Testis (tissue), 3 donors: Measurements from ENCODE around the gene HPN. TPM values are rescaled to one million over a fixed set of nuclear protein-coding genes. Genes with fewer than 3 reads are reported as not detected.

Source experiments
- DNase-seq: peaks from one replicate; pipeline ENCODE4 v3.0.0-alpha.2; 2019
- H3K27ac ChIP-seq, 2 donors: fragments of 200-600 bp; sonication (generic); one replicate each; pipeline ENCODE4 v1.5.1; 2019
- H3K27me3 ChIP-seq: fragments of 200-600 bp; sonication (generic); one replicate; pipeline ENCODE4 v1.5.1; 2019
- H3K36me3 ChIP-seq: fragments of 200-600 bp; sonication (generic); one replicate; pipeline ENCODE4 v1.5.1; 2017; ENCODE audit warnings: low read depth; ENCODE audit errors: missing control alignments
- H3K4me1 ChIP-seq: fragments of 200-600 bp; sonication (generic); one replicate; pipeline ENCODE4 v1.5.1; 2019
- H3K4me3 ChIP-seq, 2 donors: fragments of 200-600 bp; sonication (generic); one replicate each; pipeline ENCODE4 v1.5.1; 2017 to 2019
- H3K9me3 ChIP-seq: fragments of 200-600 bp; sonication (generic); one replicate; pipeline ENCODE4 v1.5.1; 2017
- CTCF ChIP-seq, 3 experiments: fragments of 450-650 bp in 2 of 3; fragments of 200-600 bp in 1 of 3; sonication (generic) in 1 of 3; IDR thresholded peaks; one replicate each; pipeline ENCODE4 v1.5.1; 2016 to 2019; ENCODE audit warnings: antibody characterized with exemption in 3 of 3, mild to moderate bottlenecking in 2 of 3, moderate library complexity in 1 of 3
- POLR2A ChIP-seq: fragments of 450-650 bp; IDR thresholded peaks from one replicate; pipeline ENCODE4 v1.6.1; 2017; ENCODE audit warnings: antibody characterized with exemption, mild to moderate bottlenecking, moderate library complexity
- WGBS, 2 donors: methylation state at CpG; one replicate each; pipeline ENCODE4 v1.1.5; 2018; 5-methylcytosine and 5-hydroxymethylcytosine counted together
- intact Hi-C: fragments of 100-400 bp; cut with DNase I; formaldehyde crosslinking; loops from one replicate; pipeline ENCODE4 v1.15.1; 2023; ENCODE audit warnings: low total_unique reads
- polyA plus RNA-seq: library from polyadenylated mRNA; stranded (reverse); fragments of 350-450 nt; fragmentation: Illumina TruSeq; extraction: RNeasy Lipid Tissue Mini Kit (QIAGEN cat#74804); gene quantifications from one replicate; pipeline ENCODE4 v1.2.3, GENCODE V29; 2014; ENCODE audit warnings: low read depth, low replicate concordance; ENCODE audit not compliant: insufficient read depth
- total RNA-seq, 2 donors: library from RNA; depleted of rRNA; stranded (reverse); fragments of >200 nt; gene quantifications; one replicate each; pipeline ENCODE4 v1.2.3, GENCODE V29; 2016

The HPN gene
- total and polyA plus RNA-seq, 3 donors from 2014 or later: 0.79 to 8.2 (median 1.7) TPM

- Histone ChIP-seq H3K36me3 (no peaks in the 10 kb centered on the region), H3K9me3 (no peaks in the 10 kb centered on the region), H3K4me1 (no peaks in the 10 kb centered on the region), H3K27ac (peak within 1 kb of the TSS in 1 of 2 donors; percentile 24), H3K4me3 (peak within 1 kb of the TSS; percentile 54 to 61), H3K27me3 (no peaks in the 10 kb centered on the region)
- WGBS, 2 donors: 1% methylated on average over 47 of the region's 118 CpGs; no CpG with 5 or more reads in 1 of the 2 donors
- TF ChIP-seq CTCF (IDR thresholded peaks at IDR 0.05) (no peak), POLR2A (no peak)
- peak; percentile 42 for DNase-seq
- intact Hi-C loops: no loop called here
These were observed 11.1 kb upstream of the HPN start, which contains the start of gene SCN1B for GRCh38 chr19:35030257-35031071. SCN1B (plus strand) TSS chr19:35030470; CDS start chr19:35030821, 351 bp downstream.

- 4 to 6% methylated on average over 27 to 31 of the region's 31 CpGs for WGBS, 2 donors
- DNase-seq: no peak
- intact Hi-C loops: no loop called here
- no peak for TF ChIP-seq CTCF (IDR thresholded peaks at IDR 0.05)
- Histone ChIP-seq H3K9me3 (no peaks in the 10 kb centered on the region), H3K4me3 (peak overlapping the region; percentile 54 to 61), H3K36me3 (no peaks in the 10 kb centered on the region), H3K27me3 (no peaks in the 10 kb centered on the region), H3K27ac (peak overlapping the region in 1 of 2 donors; percentile 24), H3K4me1 (no peaks in the 10 kb centered on the region)
These were observed 10.2 kb upstream of the HPN start for GRCh38 chr19:35031072-35031881.

GRCh38 chr19:35032356-35032865, 9.1 kb upstream of the HPN start:
- H3K4me1 ChIP-seq: no peaks in the 10 kb centered on the region
- H3K36me3 ChIP-seq: no peaks in the 10 kb centered on the region
- DNase-seq: no peak
- H3K27ac ChIP-seq: no peak overlapping the region
- 87% methylated on average over 15 to 17 of the region's 17 CpGs for WGBS, 2 donors
- no peak for TF ChIP-seq CTCF (IDR thresholded peaks at IDR 0.05)
- no peak for TF ChIP-seq POLR2A
- intact Hi-C loops: no loop called here
- no peaks in the 10 kb centered on the region for H3K9me3 ChIP-seq
- H3K4me3 ChIP-seq: no peak overlapping the region
- no peaks in the 10 kb centered on the region for H3K27me3 ChIP-seq

GRCh38 chr19:35033067-35034004, 8.2 kb upstream of the HPN start:
- Histone ChIP-seq H3K27me3 (no peaks in the 10 kb centered on the region), H3K9me3 (no peaks in the 10 kb centered on the region), H3K4me3 (no peak overlapping the region), H3K4me1 (peaks cover 6% of the 10 kb centered on the region), H3K27ac (no peak overlapping the region), H3K36me3 (no peaks in the 10 kb centered on the region)
- TF ChIP-seq CTCF (IDR thresholded peaks at IDR 0.05) (no peak), POLR2A (no peak)
- DNase-seq: no peak
- 90 to 91% methylated on average over 27 to 30 of the region's 30 CpGs for WGBS, 2 donors
- intact Hi-C loops: no loop called here
